HepG2 (cell line): ENCODE data around the gene CROCC. TPM values are rescaled to one million over a fixed set of nuclear protein-coding genes. Genes with fewer than 3 reads are reported as not detected.
A peak's percentile ranks its signal among the peaks of the same experiment; 100 is the strongest.

ENCODE experiments used
- ATAC-seq: fragments of 200-7000 bp; cut with Tn5 transposase; 3 replicates; pipeline ENCODE4 v1.9.1; 2020; ENCODE audit warnings: mild to moderate bottlenecking, moderate library complexity
- BruUV-seq: library from RNA; stranded (reverse); fragments of 400-500 nt; replicated peaks from 2 replicates; lab custom pipeline; 2021; lab: Mats Ljungman, UMichigan
- CTCF ChIA-PET: fragments of 300-600 bp; formaldehyde crosslinking; extraction: SDS; loops from one replicate; lab custom pipeline; 2021; ENCODE audit warnings: low total read pairs, inconsistent platforms, low intra/inter-chr PET ratio; lab: Yijun Ruan, JAX
- POLR2A ChIA-PET: fragments of 350-600 bp; sonication (Branson Sonifier 250); formaldehyde crosslinking; loops from one replicate; lab custom pipeline; 2020; ENCODE audit warnings: antibody characterized with exemption, inconsistent platforms; lab: Yijun Ruan, JAX
- DNase-seq: peaks from one replicate; pipeline ENCODE4 v3.0.0-alpha.2; 2015; ENCODE audit warnings: low spot score
- FAIRE-seq: peaks from 3 replicates; lab custom pipeline; 2011; peaks lifted over from hg19 to GRCh38; lab: Jason Lieb, UNC
- H2AFZ ChIP-seq: one replicate; pipeline ENCODE4 v1.6.1; 2011; ENCODE audit warnings: low read length, inconsistent platforms
- H3K27ac ChIP-seq: fragments of 300-600 bp; 3 replicates; pipeline ENCODE4 v1.8.0; 2011; ENCODE audit warnings: mixed run types, mild to moderate bottlenecking, mixed read lengths, low read length, inconsistent platforms; ENCODE audit not compliant: insufficient read depth; ENCODE audit errors: extremely low read length
- H3K27me3 ChIP-seq, 2 experiments: fragments of 200-600 bp in 1 of 2; 2 replicates in 1 of 2; 3 replicates in 1 of 2; pipeline versions ENCODE4 v1.6.0 to v1.8.0; 2011; ENCODE audit warnings: low read length in 2 of 2, mild to moderate bottlenecking in 2 of 2, moderate library complexity in 2 of 2, inconsistent platforms in 1 of 2; ENCODE audit not compliant: insufficient read depth in 2 of 2, control insufficient read depth in 1 of 2
- H3K36me3 ChIP-seq, 2 experiments: fragments of 200-600 bp in 1 of 2; replicated peaks in 1 of 2; 2 replicates in 1 of 2; 3 replicates in 1 of 2; pipeline versions ENCODE4 v1.5.1 to v1.8.0; 2011; ENCODE audit warnings: low read length in 2 of 2, inconsistent platforms in 1 of 2; ENCODE audit not compliant: insufficient read depth in 2 of 2, control insufficient read depth in 1 of 2
- H3K4me1 ChIP-seq: 2 replicates; pipeline ENCODE4 v1.5.1; 2012; ENCODE audit warnings: low read length, inconsistent platforms; ENCODE audit not compliant: insufficient read depth
- H3K4me2 ChIP-seq: 2 replicates; pipeline ENCODE4 v1.6.0; 2011; ENCODE audit warnings: low read depth, low read length, inconsistent platforms
- H3K4me3 ChIP-seq, 3 experiments: fragments of 200-600 bp in 1 of 3; sonication (generic), shearing (Covaris generic) in 1 of 3; replicated peaks in 1 of 3; 2 replicates each; pipeline ENCODE4 v1.5.1; 2011 to 2016; ENCODE audit warnings: low read length in 3 of 3, inconsistent platforms in 2 of 3, low read depth in 2 of 3, mild to moderate bottlenecking in 2 of 3, control low read depth in 1 of 3, mixed read lengths in 1 of 3; ENCODE audit not compliant: insufficient read depth in 1 of 3
- H3K79me2 ChIP-seq: one replicate; pipeline ENCODE4 v1.6.1; 2011; ENCODE audit warnings: low read length, inconsistent platforms; ENCODE audit not compliant: insufficient read depth
- H3K9ac ChIP-seq: 2 replicates; pipeline ENCODE4 v1.6.0; 2011; ENCODE audit warnings: mild to moderate bottlenecking, low read depth, low read length, inconsistent platforms; ENCODE audit not compliant: insufficient read depth
- H3K9me3 ChIP-seq: 2 replicates; pipeline ENCODE4 v1.5.1; 2012; ENCODE audit warnings: mild to moderate bottlenecking, low read length
- H4K20me1 ChIP-seq: 2 replicates; pipeline ENCODE4 v1.6.0; 2011; ENCODE audit warnings: inconsistent platforms, mild to moderate bottlenecking, low read length, moderate library complexity; ENCODE audit not compliant: insufficient read depth
- ATF7 ChIP-seq, 2 experiments: fragments of 450-650 bp in 1 of 2; sonication (generic) in 1 of 2; formaldehyde crosslinking in 1 of 2; IDR thresholded peaks; 2 replicates each; pipeline versions ENCODE4 v1.4.0 to v1.6.1; 2016 to 2020; ENCODE audit warnings: antibody characterized with exemption in 1 of 2, mild to moderate bottlenecking in 1 of 2, missing genetic modification reagents in 1 of 2
- CAMTA2 ChIP-seq: sonication (generic); formaldehyde crosslinking; IDR thresholded peaks from 2 replicates; pipeline ENCODE4 v1.4.0; 2020; ENCODE audit warnings: mild to moderate bottlenecking, missing genetic modification reagents, borderline replicate concordance
- ETV5 ChIP-seq: IDR thresholded peaks from 2 replicates; pipeline ENCODE4 v1.6.1; 2018; ENCODE audit warnings: missing biosample characterization, missing genetic modification reagents, inconsistent platforms, borderline replicate concordance
- SMAD3 ChIP-seq: sonication (generic); formaldehyde crosslinking; IDR thresholded peaks from 2 replicates; pipeline ENCODE4 v1.4.0; 2020; ENCODE audit warnings: missing genetic modification reagents
- SRSF9 ChIP-seq: fragments of 200-400 bp; formaldehyde crosslinking; IDR thresholded peaks from 2 replicates; pipeline ENCODE4 v1.6.1; 2018; ENCODE audit warnings: borderline replicate concordance, mild to moderate bottlenecking, low read depth, low read length; ENCODE audit not compliant: insufficient read depth, poor library complexity, severe bottlenecking
- THAP11 ChIP-seq: IDR thresholded peaks from 2 replicates; pipeline ENCODE4 v1.6.1; 2016; ENCODE audit warnings: missing biosample characterization, missing genetic modification reagents
- ZNF609 ChIP-seq: sonication (generic); formaldehyde crosslinking; IDR thresholded peaks from 2 replicates; pipeline ENCODE4 v1.4.0; 2020; ENCODE audit warnings: mild to moderate bottlenecking, missing genetic modification reagents, borderline replicate concordance
- ZNF616 ChIP-seq: sonication (generic); formaldehyde crosslinking; IDR thresholded peaks from 2 replicates; pipeline ENCODE4 v1.5.0; 2020; ENCODE audit warnings: low read depth, mild to moderate bottlenecking, missing genetic modification reagents
- WGBS: methylation state at CpG from one replicate; pipeline ENCODE4 v1.1.6; 2017; ENCODE audit warnings: low lambda C conversion rate; 5-methylcytosine and 5-hydroxymethylcytosine counted together
- in situ Hi-C: cut with HindIII; loops from 2 replicates; pipeline ENCODE4 v1.10.0; 2017; ENCODE audit warnings: low pct_unique_long_range_greater_than_20kb; ENCODE audit not compliant: extremely low pct_ligation_motif_present
- intact Hi-C: fragments of 100-400 bp; cut with micrococcal nuclease; formaldehyde crosslinking; loops from one replicate; pipeline ENCODE4 v1.10.0; 2022; ENCODE audit not compliant: unreplicated experiment
- polyA plus RNA-seq, 8 experiments: library from polyadenylated mRNA; depleted of rRNA in 3 of 8; stranded (reverse) in 7 of 8; unstranded in 1 of 8; fragments of >200 nt; fragmentation: Illumina TruSeq in 4 of 8; extraction: Trizol in 4 of 8; gene quantifications; 2 replicates each; pipeline versions ENCODE4 v1.2.1 to v1.2.3, GENCODE V29; 2011 to 2016; ENCODE audit warnings: low read depth in 4 of 8, missing spikeins in 1 of 8, mixed read lengths in 1 of 8; ENCODE audit not compliant: insufficient read depth in 1 of 8
- total RNA-seq, 5 experiments: library from RNA; depleted of rRNA; stranded (reverse); fragments of >200 nt; fragmentation: Illumina TruSeq; extraction: Trizol; gene quantifications; 2 replicates each; pipeline ENCODE4 v1.2.3, GENCODE V29; 2016; ENCODE audit warnings: low read depth in 1 of 5
- TF ChIP-seq, protein P1 (sequence below): sonication (generic); formaldehyde crosslinking; IDR thresholded peaks from 2 replicates; pipeline ENCODE4 v1.4.0; 2020; ENCODE audit warnings: missing genetic modification reagents, borderline replicate concordance
- TF ChIP-seq, protein P2 (sequence below): sonication (generic); formaldehyde crosslinking; IDR thresholded peaks from 2 replicates; pipeline ENCODE4 v1.4.0; 2020; ENCODE audit warnings: mild to moderate bottlenecking, missing genetic modification reagents, borderline replicate concordance

The CROCC gene
- total and polyA plus RNA-seq, 2 of the 13 experiments (the other 11 are each of a cell fraction or from before 2014, with no cell fraction given) = 7.8 to 15.5 TPM

DNA sequence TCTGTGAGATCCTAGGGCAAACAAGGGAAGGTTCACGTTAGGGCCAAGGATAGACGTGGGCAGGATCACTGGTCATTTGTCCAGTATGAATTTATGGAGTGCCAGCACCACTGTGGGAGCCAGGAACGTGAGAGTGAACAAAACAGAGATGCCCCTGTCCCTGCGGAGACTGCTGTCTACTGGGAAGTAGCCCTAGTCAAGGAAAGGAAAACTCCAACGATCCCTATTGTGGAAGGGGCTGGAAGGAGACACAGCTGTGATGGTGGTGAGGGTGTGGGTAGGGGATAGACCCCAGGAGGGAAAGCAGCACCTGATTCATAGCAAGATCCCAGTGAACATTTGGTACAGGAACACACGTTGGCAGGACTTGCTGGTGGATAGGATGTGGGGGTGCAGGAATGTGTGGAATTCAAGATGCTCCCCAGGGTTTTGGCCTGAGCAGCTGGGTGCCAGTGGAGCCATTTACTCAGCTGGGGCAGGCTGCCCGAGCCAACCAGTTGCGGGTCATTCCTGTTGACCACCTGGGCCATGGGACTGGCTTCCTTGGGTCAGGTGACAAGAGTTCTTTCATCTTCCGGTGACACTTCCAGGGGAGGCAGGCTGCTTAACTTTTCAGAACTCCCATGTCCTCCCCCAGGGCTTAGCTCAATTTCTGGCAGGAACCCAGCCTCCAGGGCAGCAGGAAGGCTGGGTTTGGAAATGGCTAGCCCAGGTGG is 91.2 kb downstream of the CROCC start (continued):
- TF ChIP-seq CAMTA2 (CRISPR knock-in tag) (no peak), SMAD3 (CRISPR knock-in tag) (no peak), ATF7 (IDR thresholded peaks at IDR 0.05) (no peak), ATF7 (CRISPR knock-in tag; IDR thresholded peaks at IDR 0.05) (no peak), ETV5 (CRISPR knock-in tag) (no peak)
- TF ChIP-seq, protein P1, sequence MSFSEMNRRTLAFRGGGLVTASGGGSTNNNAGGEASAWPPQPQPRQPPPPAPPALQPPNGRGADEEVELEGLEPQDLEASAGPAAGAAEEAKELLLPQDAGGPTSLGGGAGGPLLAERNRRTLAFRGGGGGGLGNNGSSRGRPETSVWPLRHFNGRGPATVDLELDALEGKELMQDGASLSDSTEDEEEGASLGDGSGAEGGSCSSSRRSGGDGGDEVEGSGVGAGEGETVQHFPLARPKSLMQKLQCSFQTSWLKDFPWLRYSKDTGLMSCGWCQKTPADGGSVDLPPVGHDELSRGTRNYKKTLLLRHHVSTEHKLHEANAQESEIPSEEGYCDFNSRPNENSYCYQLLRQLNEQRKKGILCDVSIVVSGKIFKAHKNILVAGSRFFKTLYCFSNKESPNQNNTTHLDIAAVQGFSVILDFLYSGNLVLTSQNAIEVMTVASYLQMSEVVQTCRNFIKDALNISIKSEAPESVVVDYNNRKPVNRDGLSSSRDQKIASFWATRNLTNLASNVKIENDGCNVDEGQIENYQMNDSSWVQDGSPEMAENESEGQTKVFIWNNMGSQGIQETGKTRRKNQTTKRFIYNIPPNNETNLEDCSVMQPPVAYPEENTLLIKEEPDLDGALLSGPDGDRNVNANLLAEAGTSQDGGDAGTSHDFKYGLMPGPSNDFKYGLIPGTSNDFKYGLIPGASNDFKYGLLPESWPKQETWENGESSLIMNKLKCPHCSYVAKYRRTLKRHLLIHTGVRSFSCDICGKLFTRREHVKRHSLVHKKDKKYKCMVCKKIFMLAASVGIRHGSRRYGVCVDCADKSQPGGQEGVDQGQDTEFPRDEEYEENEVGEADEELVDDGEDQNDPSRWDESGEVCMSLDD (CRISPR knock-in tag) = no peak
- TF ChIP-seq, all 625 proteins: peak for 3

- ATAC-seq = no peak
- in situ Hi-C loops = no loop called here
- Histone ChIP-seq H3K36me3 (peaks cover 0 to 1% of the 10 kb centered on the region in 2 experiments; a peak in 1 of 5 replicates), H3K4me1 (peaks cover 46% of the 10 kb centered on the region), H3K4me2 (peak overlapping the region; percentile 99), H3K9ac (no peak overlapping the region), H3K27ac (no peak overlapping the region), H2AFZ (no peak overlapping the region), H4K20me1 (no peaks in the 10 kb centered on the region), H3K4me3 (no peak overlapping the region), H3K27me3 (no peaks in the 10 kb centered on the region), H3K79me2 (no peaks in the 10 kb centered on the region), H3K9me3 (no peaks in the 10 kb centered on the region)
- no peak for DNase-seq
- ChIA-PET CTCF (no interaction called here), POLR2A (no interaction called here)
- FAIRE-seq = no peak
- intact Hi-C loops = no loop called here
- WGBS = 58% methylated on average over 12 of the region's 13 CpGs
- TF ChIP-seq ZNF616 (no peak), THAP11 (0 out of 2 replicates have a peak, but pooled peaks have one; percentile 7), SRSF9 (no peak), ZNF609 (CRISPR knock-in tag) (no peak)
- TF ChIP-seq, protein P2, sequence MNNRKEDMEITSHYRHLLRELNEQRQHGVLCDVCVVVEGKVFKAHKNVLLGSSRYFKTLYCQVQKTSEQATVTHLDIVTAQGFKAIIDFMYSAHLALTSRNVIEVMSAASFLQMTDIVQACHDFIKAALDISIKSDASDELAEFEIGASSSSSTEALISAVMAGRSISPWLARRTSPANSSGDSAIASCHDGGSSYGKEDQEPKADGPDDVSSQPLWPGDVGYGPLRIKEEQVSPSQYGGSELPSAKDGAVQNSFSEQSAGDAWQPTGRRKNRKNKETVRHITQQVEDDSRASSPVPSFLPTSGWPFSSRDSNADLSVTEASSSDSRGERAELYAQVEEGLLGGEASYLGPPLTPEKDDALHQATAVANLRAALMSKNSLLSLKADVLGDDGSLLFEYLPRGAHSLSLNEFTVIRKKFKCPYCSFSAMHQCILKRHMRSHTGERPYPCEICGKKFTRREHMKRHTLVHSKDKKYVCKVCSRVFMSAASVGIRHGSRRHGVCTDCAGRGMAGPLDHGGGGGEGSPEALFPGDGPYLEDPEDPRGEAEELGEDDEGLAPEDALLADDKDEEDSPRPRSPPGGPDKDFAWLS (CRISPR knock-in tag) = no peak
- BruUV-seq = no TSS peak
Measured at GRCh38 chr1:17013491-17014320, 92.0 kb downstream of the CROCC start.
